ENCODE data around the gene SMCO2. TPM values are rescaled to one million over a fixed set of nuclear protein-coding genes. Genes with fewer than 3 reads are reported as not detected.

The SMCO2 gene
- total and polyA plus RNA-seq, 9 of the 15 experiments (the other 6 are each of a cell fraction or from before 2014, with no cell fraction given): not detected

DNA sequence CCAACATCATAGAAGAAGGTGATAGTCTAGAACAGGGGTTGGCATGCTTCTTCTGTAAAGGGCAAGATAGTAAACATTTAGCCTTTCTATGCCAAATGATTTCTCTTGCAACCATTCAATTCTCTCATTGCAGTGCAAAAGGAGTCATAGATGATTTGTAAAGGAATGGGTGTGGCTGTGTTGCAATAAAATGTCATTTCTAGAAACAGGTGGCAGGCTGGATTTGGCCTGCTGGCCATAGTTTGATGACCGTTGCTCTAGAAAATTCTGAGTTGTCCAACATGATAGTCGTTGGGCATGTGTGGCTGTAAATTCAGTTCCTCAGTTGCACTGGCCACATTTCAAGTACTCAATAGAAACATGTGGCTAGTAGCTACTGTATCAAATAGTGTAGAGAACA lies 21.7 kb downstream of the SMCO2 start:
- no peak for ATAC-seq
- Histone ChIP-seq H3K4me3 (no peak overlapping the region), H3K27me3 (ENCODE audit: control insufficient read depth in 2 of 2, insufficient read depth in 2 of 2, low read length in 2 of 2) (peaks cover 0 to 8% of the 10 kb centered on the region in 2 experiments; a peak in 3 of 5 replicates), H3K4me1 (replicated peaks in 1 of 2; ENCODE audit: control insufficient read depth in 2 of 2, insufficient read depth in 2 of 2, low read length in 2 of 2) (no peaks in the 10 kb centered on the region), H3K27ac (ENCODE audit: extremely low read depth, low read depth, low read length) (no peak overlapping the region), H3K4me2 (ENCODE audit: insufficient read depth, low read length) (no peak overlapping the region), H2AFZ (ENCODE audit: low read depth, low read length) (no peak overlapping the region), H3K79me2 (ENCODE audit: control insufficient read depth, insufficient read depth, low read length) (no peaks in the 10 kb centered on the region), H3K9me1 (ENCODE audit: control insufficient read depth, insufficient read depth, low read length) (no peaks in the 10 kb centered on the region), H3K9me3 (replicated peaks; ENCODE audit: control insufficient read depth, insufficient read depth, low read depth, low read length) (no peaks in the 10 kb centered on the region), H4K20me1 (replicated peaks; ENCODE audit: control insufficient read depth, insufficient read depth, low read length) (no peaks in the 10 kb centered on the region), H3K36me3 (ENCODE audit: control insufficient read depth, insufficient read depth, low read length) (no peaks in the 10 kb centered on the region), H3K9ac (ENCODE audit: insufficient read depth in 1 of 2, low read depth in 2 of 2, low read length in 2 of 2) (no peak overlapping the region)
- no peak for DNase-seq (ENCODE audit: extremely low read depth in 1 of 4, low spot score in 3 of 4)
- ChIA-PET POLR2A (no interaction called here), CTCF (ENCODE audit: low intra/inter-chr PET ratio) (interaction anchor here (0.7 kb wide), 1 partner anchor 177 kb away, joined by 3 read pairs; no protein-coding TSS in a partner anchor)
- intact Hi-C loops (cut with micrococcal nuclease) (no loop called here), in situ Hi-C loops (cut with MboI) (no loop called here)
- no TSS peak for BruUV-seq (replicated peaks)
- WGBS (ENCODE audit: insufficient coverage, low coverage, missing lambda C conversion rate): 0% methylated on average over 2 of the region's 2 CpGs
- no peak for FAIRE-seq
- TF ChIP-seq HEY1 (CRISPR knock-in tag; IDR thresholded peaks at IDR 0.05; ENCODE audit: borderline replicate concordance) (no peak), ZNF408 (CRISPR knock-in tag; IDR thresholded peaks at IDR 0.05; ENCODE audit: low read depth) (no peak), CHCHD3 (CRISPR knock-in tag; IDR thresholded peaks at IDR 0.05) (no peak), RBM14 (IDR thresholded peaks at IDR 0.05; ENCODE audit: borderline replicate concordance, insufficient read depth, low read depth, low read length) (no peak), ZFPM2 (CRISPR knock-in tag; IDR thresholded peaks at IDR 0.05) (no peak), L3MBTL2 (IDR thresholded peaks at IDR 0.05) (no peak), FOXA1 (IDR thresholded peaks at IDR 0.05; ENCODE audit: borderline replicate concordance) (no peak)
- TF ChIP-seq, protein P1, sequence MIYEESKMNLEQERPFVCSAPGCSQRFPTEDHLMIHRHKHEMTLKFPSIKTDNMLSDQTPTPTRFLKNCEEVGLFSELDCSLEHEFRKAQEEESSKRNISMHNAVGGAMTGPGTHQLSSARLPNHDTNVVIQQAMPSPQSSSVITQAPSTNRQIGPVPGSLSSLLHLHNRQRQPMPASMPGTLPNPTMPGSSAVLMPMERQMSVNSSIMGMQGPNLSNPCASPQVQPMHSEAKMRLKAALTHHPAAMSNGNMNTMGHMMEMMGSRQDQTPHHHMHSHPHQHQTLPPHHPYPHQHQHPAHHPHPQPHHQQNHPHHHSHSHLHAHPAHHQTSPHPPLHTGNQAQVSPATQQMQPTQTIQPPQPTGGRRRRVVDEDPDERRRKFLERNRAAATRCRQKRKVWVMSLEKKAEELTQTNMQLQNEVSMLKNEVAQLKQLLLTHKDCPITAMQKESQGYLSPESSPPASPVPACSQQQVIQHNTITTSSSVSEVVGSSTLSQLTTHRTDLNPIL (CRISPR knock-in tag; IDR thresholded peaks at IDR 0.05): no peak
- TF ChIP-seq, protein P2, sequence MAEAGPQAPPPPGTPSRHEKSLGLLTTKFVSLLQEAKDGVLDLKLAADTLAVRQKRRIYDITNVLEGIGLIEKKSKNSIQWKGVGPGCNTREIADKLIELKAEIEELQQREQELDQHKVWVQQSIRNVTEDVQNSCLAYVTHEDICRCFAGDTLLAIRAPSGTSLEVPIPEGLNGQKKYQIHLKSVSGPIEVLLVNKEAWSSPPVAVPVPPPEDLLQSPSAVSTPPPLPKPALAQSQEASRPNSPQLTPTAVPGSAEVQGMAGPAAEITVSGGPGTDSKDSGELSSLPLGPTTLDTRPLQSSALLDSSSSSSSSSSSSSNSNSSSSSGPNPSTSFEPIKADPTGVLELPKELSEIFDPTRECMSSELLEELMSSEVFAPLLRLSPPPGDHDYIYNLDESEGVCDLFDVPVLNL (CRISPR knock-in tag; IDR thresholded peaks at IDR 0.05; ENCODE audit: low read depth): no peak
- TF ChIP-seq, protein P3, sequence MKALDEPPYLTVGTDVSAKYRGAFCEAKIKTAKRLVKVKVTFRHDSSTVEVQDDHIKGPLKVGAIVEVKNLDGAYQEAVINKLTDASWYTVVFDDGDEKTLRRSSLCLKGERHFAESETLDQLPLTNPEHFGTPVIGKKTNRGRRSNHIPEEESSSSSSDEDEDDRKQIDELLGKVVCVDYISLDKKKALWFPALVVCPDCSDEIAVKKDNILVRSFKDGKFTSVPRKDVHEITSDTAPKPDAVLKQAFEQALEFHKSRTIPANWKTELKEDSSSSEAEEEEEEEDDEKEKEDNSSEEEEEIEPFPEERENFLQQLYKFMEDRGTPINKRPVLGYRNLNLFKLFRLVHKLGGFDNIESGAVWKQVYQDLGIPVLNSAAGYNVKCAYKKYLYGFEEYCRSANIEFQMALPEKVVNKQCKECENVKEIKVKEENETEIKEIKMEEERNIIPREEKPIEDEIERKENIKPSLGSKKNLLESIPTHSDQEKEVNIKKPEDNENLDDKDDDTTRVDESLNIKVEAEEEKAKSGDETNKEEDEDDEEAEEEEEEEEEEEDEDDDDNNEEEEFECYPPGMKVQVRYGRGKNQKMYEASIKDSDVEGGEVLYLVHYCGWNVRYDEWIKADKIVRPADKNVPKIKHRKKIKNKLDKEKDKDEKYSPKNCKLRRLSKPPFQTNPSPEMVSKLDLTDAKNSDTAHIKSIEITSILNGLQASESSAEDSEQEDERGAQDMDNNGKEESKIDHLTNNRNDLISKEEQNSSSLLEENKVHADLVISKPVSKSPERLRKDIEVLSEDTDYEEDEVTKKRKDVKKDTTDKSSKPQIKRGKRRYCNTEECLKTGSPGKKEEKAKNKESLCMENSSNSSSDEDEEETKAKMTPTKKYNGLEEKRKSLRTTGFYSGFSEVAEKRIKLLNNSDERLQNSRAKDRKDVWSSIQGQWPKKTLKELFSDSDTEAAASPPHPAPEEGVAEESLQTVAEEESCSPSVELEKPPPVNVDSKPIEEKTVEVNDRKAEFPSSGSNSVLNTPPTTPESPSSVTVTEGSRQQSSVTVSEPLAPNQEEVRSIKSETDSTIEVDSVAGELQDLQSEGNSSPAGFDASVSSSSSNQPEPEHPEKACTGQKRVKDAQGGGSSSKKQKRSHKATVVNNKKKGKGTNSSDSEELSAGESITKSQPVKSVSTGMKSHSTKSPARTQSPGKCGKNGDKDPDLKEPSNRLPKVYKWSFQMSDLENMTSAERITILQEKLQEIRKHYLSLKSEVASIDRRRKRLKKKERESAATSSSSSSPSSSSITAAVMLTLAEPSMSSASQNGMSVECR (CRISPR knock-in tag; IDR thresholded peaks at IDR 0.05): no peak
- TF ChIP-seq, protein P4, sequence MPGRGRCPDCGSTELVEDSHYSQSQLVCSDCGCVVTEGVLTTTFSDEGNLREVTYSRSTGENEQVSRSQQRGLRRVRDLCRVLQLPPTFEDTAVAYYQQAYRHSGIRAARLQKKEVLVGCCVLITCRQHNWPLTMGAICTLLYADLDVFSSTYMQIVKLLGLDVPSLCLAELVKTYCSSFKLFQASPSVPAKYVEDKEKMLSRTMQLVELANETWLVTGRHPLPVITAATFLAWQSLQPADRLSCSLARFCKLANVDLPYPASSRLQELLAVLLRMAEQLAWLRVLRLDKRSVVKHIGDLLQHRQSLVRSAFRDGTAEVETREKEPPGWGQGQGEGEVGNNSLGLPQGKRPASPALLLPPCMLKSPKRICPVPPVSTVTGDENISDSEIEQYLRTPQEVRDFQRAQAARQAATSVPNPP (IDR thresholded peaks at IDR 0.05; ENCODE audit: borderline replicate concordance, insufficient read depth, insufficient read length): no peak
- TF ChIP-seq, protein P5, sequence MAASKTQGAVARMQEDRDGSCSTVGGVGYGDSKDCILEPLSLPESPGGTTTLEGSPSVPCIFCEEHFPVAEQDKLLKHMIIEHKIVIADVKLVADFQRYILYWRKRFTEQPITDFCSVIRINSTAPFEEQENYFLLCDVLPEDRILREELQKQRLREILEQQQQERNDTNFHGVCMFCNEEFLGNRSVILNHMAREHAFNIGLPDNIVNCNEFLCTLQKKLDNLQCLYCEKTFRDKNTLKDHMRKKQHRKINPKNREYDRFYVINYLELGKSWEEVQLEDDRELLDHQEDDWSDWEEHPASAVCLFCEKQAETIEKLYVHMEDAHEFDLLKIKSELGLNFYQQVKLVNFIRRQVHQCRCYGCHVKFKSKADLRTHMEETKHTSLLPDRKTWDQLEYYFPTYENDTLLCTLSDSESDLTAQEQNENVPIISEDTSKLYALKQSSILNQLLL (CRISPR knock-in tag; IDR thresholded peaks at IDR 0.05; ENCODE audit: borderline replicate concordance): no peak

All from K562 (cell line).